ENCODE measurements around the gene DNAAF1.
"Not testable (repeated sequence)": the region's sequence is repeated elsewhere in the genome, so short reads cannot be mapped to it uniquely, and the experiment has no call there.

The DNAAF1 gene

GRCh38 chr16:84115919-84116719 is 29.0 kb upstream of the DNAAF1 start:
- TF ChIP-seq CTCF (conservative IDR thresholded peaks at IDR 0.05; ENCODE audit: low read length), result no peak
- H3K4me3 ChIP-seq (ENCODE audit: low read length), result peak overlapping the region; percentile 96
- DNase-seq (ENCODE audit: low read depth), result peak; percentile 31

DNA sequence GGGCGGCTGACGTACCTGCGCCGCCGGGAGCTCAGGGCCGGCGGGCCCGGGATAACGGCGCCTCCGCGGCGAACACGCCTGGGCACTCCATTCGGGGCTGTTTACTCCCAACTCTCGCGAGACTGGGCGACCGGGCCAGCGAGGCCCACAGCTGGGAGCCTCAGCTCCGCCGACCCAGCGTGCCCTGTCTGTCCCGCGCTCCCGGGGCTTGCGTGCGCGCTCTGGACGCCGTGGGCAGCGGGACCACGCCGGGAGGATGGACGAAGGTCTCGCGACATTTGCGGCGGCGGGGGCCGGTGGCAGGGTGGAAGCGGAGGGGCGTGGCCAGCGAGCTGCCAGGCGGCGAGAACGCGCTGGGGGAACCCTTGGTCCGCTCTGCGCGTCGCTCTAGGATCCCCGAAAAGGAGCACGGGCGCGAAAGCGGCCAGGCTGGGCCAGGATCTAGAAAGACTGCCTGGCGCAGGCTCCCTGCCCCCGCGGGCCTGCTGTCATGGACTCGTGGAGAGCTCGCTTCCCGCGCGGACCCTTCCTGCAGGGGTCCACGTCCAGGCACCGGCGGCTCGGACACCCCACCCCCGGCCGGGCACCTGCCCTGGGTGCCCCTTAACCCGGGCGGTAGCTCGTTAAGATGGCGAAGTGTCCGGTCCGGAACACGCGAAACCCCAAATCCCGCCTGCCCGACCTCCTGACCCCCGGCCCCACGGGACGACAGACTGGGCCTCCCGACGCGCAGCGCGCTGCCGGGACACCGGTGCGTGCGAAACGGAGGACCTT is 28.2 kb upstream of the DNAAF1 start, which contains the start of gene MBTPS1:
TSS of gene MBTPS1 (minus strand) at position 223 of the 774 bp plus-strand sequence. CDS start 15,159 bp downstream, outside the sequence.
- DNase-seq (ENCODE audit: low read depth), result peak; percentile 98
- H3K4me3 ChIP-seq (ENCODE audit: low read length), result peak within 1 kb of the TSS; percentile 96
- TF ChIP-seq CTCF (conservative IDR thresholded peaks at IDR 0.05; ENCODE audit: low read length), result no peak

- no peak for DNase-seq (ENCODE audit: low read depth)
- peak overlapping the region; percentile 96 for H3K4me3 ChIP-seq (ENCODE audit: low read length)
- no peak for TF ChIP-seq CTCF (conservative IDR thresholded peaks at IDR 0.05; ENCODE audit: low read length)
Observed at GRCh38 chr16:84117494-84117843, 27.6 kb upstream of the DNAAF1 start.

- H3K4me3 ChIP-seq (ENCODE audit: low read length); DNase-seq (ENCODE audit: low read depth): not testable (repeated sequence)
Observed at GRCh38 chr16:84118315-84118714, 26.8 kb upstream of the DNAAF1 start.

- no peak for DNase-seq (ENCODE audit: low read depth)
- H3K4me3 ChIP-seq (ENCODE audit: low read length), result no peak overlapping the region
- TF ChIP-seq CTCF (conservative IDR thresholded peaks at IDR 0.05; ENCODE audit: low read length), result no peak
Observed at GRCh38 chr16:84119368-84119767, 25.7 kb upstream of the DNAAF1 start.

DNA sequence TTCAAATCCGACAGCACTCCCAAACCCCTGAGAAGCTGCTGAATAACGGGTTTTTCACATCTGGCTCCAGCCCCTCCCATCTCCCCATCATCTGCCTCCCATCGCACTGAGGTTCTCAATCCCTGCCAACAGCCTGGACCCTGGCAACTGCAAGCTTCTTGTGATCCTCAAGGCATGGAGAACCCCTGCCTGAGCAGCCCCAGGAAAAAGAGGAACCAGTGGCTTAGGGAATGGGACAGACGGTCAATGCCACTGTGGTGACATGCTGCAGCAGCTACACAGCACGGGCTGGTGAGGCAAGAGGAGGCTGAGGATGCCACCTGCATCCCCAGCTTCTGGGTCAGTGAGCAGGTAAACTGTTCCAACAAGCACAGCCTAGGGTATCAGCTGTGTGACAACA is 25.1 kb upstream of the DNAAF1 start:
- DNase-seq (ENCODE audit: low read depth), result no peak
- no peak overlapping the region for H3K4me3 ChIP-seq (ENCODE audit: low read length)
- TF ChIP-seq CTCF (conservative IDR thresholded peaks at IDR 0.05; ENCODE audit: low read length), result no peak

GRCh38 chr16:84121007-84121406 is 24.1 kb upstream of the DNAAF1 start:
- DNase-seq (ENCODE audit: low read depth), result no peak
- no peak for TF ChIP-seq CTCF (conservative IDR thresholded peaks at IDR 0.05; ENCODE audit: low read length)
- H3K4me3 ChIP-seq (ENCODE audit: low read length), result no peak overlapping the region
